GM12878 (cell line): ENCODE data around the gene SGTA. TPM values are rescaled to one million over a fixed set of nuclear protein-coding genes. Genes with fewer than 3 reads are reported as not detected.

Source experiments
- ATAC-seq: fragments of 200-7000 bp; cut with Tn5 transposase; 3 replicates; pipeline ENCODE4 v1.9.1; 2020; ENCODE audit warnings: mild to moderate bottlenecking, moderate library complexity
- BruUV-seq: library from RNA; stranded (reverse); fragments of 400-500 nt; replicated peaks from 2 replicates; lab custom pipeline; 2021; lab: Mats Ljungman, UMichigan
- CTCF ChIA-PET: fragments of 300-600 bp; sonication (Branson Sonifier 250); formaldehyde crosslinking; extraction: SDS; loops from one replicate; lab custom pipeline; 2021; ENCODE audit warnings: inconsistent platforms; lab: Yijun Ruan, JAX
- POLR2A ChIA-PET: fragments of 350-600 bp; formaldehyde crosslinking; extraction: SDS; loops from one replicate; lab custom pipeline; 2021; ENCODE audit warnings: inconsistent platforms; lab: Charles Lee
- RAD21 ChIA-PET: fragments of 300-600 bp; sonication (Branson Sonifier 250); formaldehyde crosslinking; loops from one replicate; lab custom pipeline; 2023; ENCODE audit warnings: antibody characterized with exemption; ENCODE audit not compliant: unreplicated experiment; lab: Charles Lee
- SMC1A ChIA-PET: fragments of 300-600 bp; sonication (Branson Sonifier 250); formaldehyde crosslinking; loops from one replicate; lab custom pipeline; 2023; ENCODE audit not compliant: unreplicated experiment, uncharacterized antibody; lab: Charles Lee
- DNase-seq: peaks from one replicate; pipeline ENCODE4 v3.0.0-alpha.2; 2011; ENCODE audit warnings: low read depth, low spot score
- FAIRE-seq: peaks from 3 replicates; lab custom pipeline; 2011; peaks lifted over from hg19 to GRCh38; lab: Jason Lieb, UNC
- H2AFZ ChIP-seq: 2 replicates; pipeline ENCODE4 v1.6.0; 2011; ENCODE audit warnings: low read depth, low read length, control low read depth; ENCODE audit not compliant: control insufficient read depth
- H3K27ac ChIP-seq: 2 replicates; pipeline ENCODE4 v1.5.1; 2011; ENCODE audit warnings: control low read depth; ENCODE audit not compliant: control insufficient read depth, insufficient read depth
- H3K27me3 ChIP-seq, 2 experiments: replicated peaks in 1 of 2; 2 replicates each; pipeline versions ENCODE4 v1.6.0 to v1.6.1; 2011; ENCODE audit warnings: low read length in 1 of 2; ENCODE audit not compliant: control insufficient read depth in 2 of 2, insufficient read depth in 2 of 2
- H3K36me3 ChIP-seq, 2 experiments: 2 replicates each; pipeline ENCODE4 v1.5.1; 2011; ENCODE audit warnings: low read length in 1 of 2; ENCODE audit not compliant: control insufficient read depth in 2 of 2, insufficient read depth in 2 of 2
- H3K4me1 ChIP-seq: 2 replicates; pipeline ENCODE4 v1.6.1; 2011; ENCODE audit warnings: mild to moderate bottlenecking, low read length, moderate library complexity, mixed read lengths; ENCODE audit not compliant: control insufficient read depth, insufficient read depth
- H3K4me2 ChIP-seq: 2 replicates; pipeline ENCODE4 v1.6.0; 2011; ENCODE audit warnings: control low read depth; ENCODE audit not compliant: control insufficient read depth, insufficient read depth
- H3K4me3 ChIP-seq: fragments of 200-600 bp; sonication (generic); 2 replicates; pipeline ENCODE4 v1.5.1; 2016
- H3K79me2 ChIP-seq: 2 replicates; pipeline ENCODE4 v1.6.0; 2011; ENCODE audit warnings: low read length; ENCODE audit not compliant: control insufficient read depth, insufficient read depth
- H3K9ac ChIP-seq: 2 replicates; pipeline ENCODE4 v1.8.0; 2011; ENCODE audit warnings: low read length, control low read depth, mixed read lengths; ENCODE audit not compliant: control insufficient read depth, insufficient read depth
- H3K9me3 ChIP-seq: replicated peaks from 3 replicates; pipeline ENCODE4 v1.5.1; 2011; ENCODE audit warnings: mild to moderate bottlenecking, low read length; ENCODE audit not compliant: control insufficient read depth, insufficient read depth
- H4K20me1 ChIP-seq: 2 replicates; pipeline ENCODE4 v1.6.0; 2011; ENCODE audit not compliant: control insufficient read depth, insufficient read depth
- EP300 ChIP-seq, 2 experiments: fragments of 150-350 bp in 1 of 2; IDR thresholded peaks; 2 replicates each; pipeline ENCODE4 v1.6.1; 2011 to 2012; ENCODE audit warnings: low read depth in 2 of 2, low read length in 2 of 2, borderline replicate concordance in 1 of 2, improper control_type of control experiment in 1 of 2, inconsistent platforms in 1 of 2; ENCODE audit not compliant: control insufficient read depth in 1 of 2
- FOS ChIP-seq: IDR thresholded peaks from 3 replicates; pipeline ENCODE4 v1.6.1; 2011; ENCODE audit warnings: borderline replicate concordance; ENCODE audit not compliant: insufficient read length; ENCODE audit errors: extremely low read depth
- LARP7 ChIP-seq: fragments of 450-650 bp; IDR thresholded peaks from 2 replicates; pipeline ENCODE4 v1.6.1; 2017; ENCODE audit warnings: mild to moderate bottlenecking
- NR2C1 ChIP-seq: fragments of 450-650 bp; IDR thresholded peaks from 2 replicates; pipeline ENCODE4 v1.6.1; 2017; ENCODE audit warnings: antibody characterized with exemption, mild to moderate bottlenecking, moderate library complexity
- ZNF207 ChIP-seq: fragments of 450-650 bp; IDR thresholded peaks from 2 replicates; pipeline ENCODE4 v1.6.1; 2014; ENCODE audit warnings: antibody characterized with exemption, mild to moderate bottlenecking, borderline replicate concordance
- WGBS: methylation state at CpG from one replicate; pipeline ENCODE4 v1.1.6; 2016; ENCODE audit warnings: low lambda C conversion rate; ENCODE audit not compliant: insufficient replicate concordance, insufficient coverage; ENCODE audit errors: missing lambda C conversion rate; 5-methylcytosine and 5-hydroxymethylcytosine counted together
- in situ Hi-C: fragments of 300-500 bp; cut with MboI; formaldehyde crosslinking; loops from 9 replicates; pipeline ENCODE4 v1.14.3; 2018; ENCODE audit warnings: mixed read lengths
- intact Hi-C: fragments of 100-400 bp; cut with micrococcal nuclease; formaldehyde crosslinking; loops from one replicate; pipeline ENCODE4 v1.14.2; 2022; ENCODE audit not compliant: unreplicated experiment
- polyA plus RNA-seq, 11 experiments: library from polyadenylated mRNA; depleted of rRNA in 4 of 11; unstranded in 6 of 11; stranded (reverse) in 5 of 11; fragments of >200 nt; fragmentation: Nextera tagmentation in 4 of 11; fragmentation: Illumina TruSeq in 1 of 11; extraction: Ambion mirVana in 4 of 11; extraction: Trizol in 1 of 11; gene quantifications; 1 replicate in 1 of 11; 2 replicates in 10 of 11; pipeline versions ENCODE4 v1.2.1 to v1.2.3, GENCODE V29; 2011 to 2016; ENCODE audit warnings: inconsistent platforms in 2 of 11, missing spikeins in 2 of 11, low read depth in 1 of 11
- total RNA-seq, 4 experiments: library from RNA; depleted of rRNA in 3 of 4; stranded (reverse); fragments of >200 nt in 3 of 4; fragmentation: Illumina TruSeq in 1 of 4; extraction: Trizol in 1 of 4; gene quantifications; 2 replicates each; pipeline versions ENCODE4 v1.2.1 to v1.2.3, GENCODE V29; 2013 to 2021
- TF ChIP-seq, protein P1 (sequence below): fragments of 450-650 bp; IDR thresholded peaks from 2 replicates; pipeline ENCODE4 v1.6.1; 2017; ENCODE audit warnings: borderline replicate concordance
- TF ChIP-seq, protein P2 (sequence below): fragments of 450-650 bp; IDR thresholded peaks from 2 replicates; pipeline ENCODE4 v1.6.1; 2017; ENCODE audit warnings: low read depth, mild to moderate bottlenecking, moderate library complexity
- TF ChIP-seq, protein P3 (sequence below): fragments of 450-650 bp; IDR thresholded peaks from 2 replicates; pipeline ENCODE4 v1.6.1; 2016; ENCODE audit warnings: mild to moderate bottlenecking
- TF ChIP-seq, protein P4 (sequence below): IDR thresholded peaks from 2 replicates; pipeline ENCODE4 v1.6.1; 2011; ENCODE audit warnings: low read depth, low read length, improper control_type of control experiment, borderline replicate concordance
- TF ChIP-seq, protein P5 (sequence below): IDR thresholded peaks from 2 replicates; pipeline ENCODE4 v1.6.1; 2012; ENCODE audit warnings: low read depth, low read length, improper control_type of control experiment

Gene SGTA
- total and polyA plus RNA-seq, 10 of the 15 experiments (the other 5 are each of a cell fraction or from before 2014, with no cell fraction given), result 2.0 to 102 (median 48.2) TPM

DNA sequence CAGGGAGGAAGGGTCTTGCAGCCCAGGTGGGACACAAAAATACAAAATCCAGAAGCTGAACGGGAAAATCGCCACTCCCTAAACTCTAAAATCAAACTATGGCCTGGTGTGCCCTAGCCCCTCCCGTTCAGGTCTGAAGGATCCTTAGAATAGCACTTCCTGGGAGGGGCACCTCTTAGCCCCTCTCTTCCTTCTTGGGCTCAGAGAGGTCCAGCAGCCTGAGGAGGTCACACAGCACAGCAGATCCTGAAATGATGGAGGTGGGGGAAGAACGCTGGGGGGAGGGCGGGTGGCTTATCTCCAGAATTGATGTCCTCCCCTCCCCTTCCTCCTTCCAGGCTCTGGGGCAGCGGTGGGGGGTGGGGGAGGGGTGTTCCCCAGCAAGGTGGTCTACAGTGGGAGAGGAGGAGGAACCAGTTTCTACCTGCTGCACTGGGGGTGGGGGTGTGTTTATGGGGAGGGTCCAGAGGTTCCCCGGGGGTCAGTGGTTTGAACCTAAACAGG lies 63.8 kb downstream of the SGTA start:
- ChIA-PET RAD21 (no interaction called here), SMC1A (no interaction called here), CTCF (no interaction called here), POLR2A (no interaction called here)
- Histone ChIP-seq H2AFZ (no peak overlapping the region), H3K27ac (no peak overlapping the region), H3K27me3 (peaks cover 3 to 4% of the 10 kb centered on the region in 2 experiments; a peak in 1 of 4 replicates), H4K20me1 (no peaks in the 10 kb centered on the region), H3K4me1 (no peaks in the 10 kb centered on the region), H3K36me3 (no peaks in the 10 kb centered on the region), H3K4me3 (no peak overlapping the region), H3K4me2 (no peak overlapping the region), H3K9ac (no peak overlapping the region), H3K9me3 (peaks cover 7% of the 10 kb centered on the region; the same call in 1 of the 3 replicates), H3K79me2 (no peaks in the 10 kb centered on the region)
- DNase-seq, result no peak
- WGBS, result 5% methylated on average over 6 of the region's 7 CpGs
- no peak for ATAC-seq
- intact Hi-C loops (no loop called here), in situ Hi-C loops (no loop called here)
- BruUV-seq, result no TSS peak
- no peak for FAIRE-seq
- TF ChIP-seq, protein P1, sequence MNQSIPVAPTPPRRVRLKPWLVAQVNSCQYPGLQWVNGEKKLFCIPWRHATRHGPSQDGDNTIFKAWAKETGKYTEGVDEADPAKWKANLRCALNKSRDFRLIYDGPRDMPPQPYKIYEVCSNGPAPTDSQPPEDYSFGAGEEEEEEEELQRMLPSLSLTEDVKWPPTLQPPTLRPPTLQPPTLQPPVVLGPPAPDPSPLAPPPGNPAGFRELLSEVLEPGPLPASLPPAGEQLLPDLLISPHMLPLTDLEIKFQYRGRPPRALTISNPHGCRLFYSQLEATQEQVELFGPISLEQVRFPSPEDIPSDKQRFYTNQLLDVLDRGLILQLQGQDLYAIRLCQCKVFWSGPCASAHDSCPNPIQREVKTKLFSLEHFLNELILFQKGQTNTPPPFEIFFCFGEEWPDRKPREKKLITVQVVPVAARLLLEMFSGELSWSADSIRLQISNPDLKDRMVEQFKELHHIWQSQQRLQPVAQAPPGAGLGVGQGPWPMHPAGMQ, result no peak
- TF ChIP-seq LARP7 (no peak), NR2C1 (no peak), ZNF207 (no peak), EP300 (IDR thresholded peaks at IDR 0.05; ENCODE audit: borderline replicate concordance in 1 of 2, control insufficient read depth in 1 of 2, low read depth in 2 of 2, low read length in 2 of 2) (no peak), FOS (no peak)
- TF ChIP-seq, protein P2, sequence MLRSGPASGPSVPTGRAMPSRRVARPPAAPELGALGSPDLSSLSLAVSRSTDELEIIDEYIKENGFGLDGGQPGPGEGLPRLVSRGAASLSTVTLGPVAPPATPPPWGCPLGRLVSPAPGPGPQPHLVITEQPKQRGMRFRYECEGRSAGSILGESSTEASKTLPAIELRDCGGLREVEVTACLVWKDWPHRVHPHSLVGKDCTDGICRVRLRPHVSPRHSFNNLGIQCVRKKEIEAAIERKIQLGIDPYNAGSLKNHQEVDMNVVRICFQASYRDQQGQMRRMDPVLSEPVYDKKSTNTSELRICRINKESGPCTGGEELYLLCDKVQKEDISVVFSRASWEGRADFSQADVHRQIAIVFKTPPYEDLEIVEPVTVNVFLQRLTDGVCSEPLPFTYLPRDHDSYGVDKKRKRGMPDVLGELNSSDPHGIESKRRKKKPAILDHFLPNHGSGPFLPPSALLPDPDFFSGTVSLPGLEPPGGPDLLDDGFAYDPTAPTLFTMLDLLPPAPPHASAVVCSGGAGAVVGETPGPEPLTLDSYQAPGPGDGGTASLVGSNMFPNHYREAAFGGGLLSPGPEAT, result no peak
- TF ChIP-seq, protein P3, sequence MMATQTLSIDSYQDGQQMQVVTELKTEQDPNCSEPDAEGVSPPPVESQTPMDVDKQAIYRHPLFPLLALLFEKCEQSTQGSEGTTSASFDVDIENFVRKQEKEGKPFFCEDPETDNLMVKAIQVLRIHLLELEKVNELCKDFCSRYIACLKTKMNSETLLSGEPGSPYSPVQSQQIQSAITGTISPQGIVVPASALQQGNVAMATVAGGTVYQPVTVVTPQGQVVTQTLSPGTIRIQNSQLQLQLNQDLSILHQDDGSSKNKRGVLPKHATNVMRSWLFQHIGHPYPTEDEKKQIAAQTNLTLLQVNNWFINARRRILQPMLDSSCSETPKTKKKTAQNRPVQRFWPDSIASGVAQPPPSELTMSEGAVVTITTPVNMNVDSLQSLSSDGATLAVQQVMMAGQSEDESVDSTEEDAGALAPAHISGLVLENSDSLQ, result no peak
- TF ChIP-seq, protein P4, sequence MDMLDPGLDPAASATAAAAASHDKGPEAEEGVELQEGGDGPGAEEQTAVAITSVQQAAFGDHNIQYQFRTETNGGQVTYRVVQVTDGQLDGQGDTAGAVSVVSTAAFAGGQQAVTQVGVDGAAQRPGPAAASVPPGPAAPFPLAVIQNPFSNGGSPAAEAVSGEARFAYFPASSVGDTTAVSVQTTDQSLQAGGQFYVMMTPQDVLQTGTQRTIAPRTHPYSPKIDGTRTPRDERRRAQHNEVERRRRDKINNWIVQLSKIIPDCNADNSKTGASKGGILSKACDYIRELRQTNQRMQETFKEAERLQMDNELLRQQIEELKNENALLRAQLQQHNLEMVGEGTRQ, result no peak
- TF ChIP-seq, protein P5, sequence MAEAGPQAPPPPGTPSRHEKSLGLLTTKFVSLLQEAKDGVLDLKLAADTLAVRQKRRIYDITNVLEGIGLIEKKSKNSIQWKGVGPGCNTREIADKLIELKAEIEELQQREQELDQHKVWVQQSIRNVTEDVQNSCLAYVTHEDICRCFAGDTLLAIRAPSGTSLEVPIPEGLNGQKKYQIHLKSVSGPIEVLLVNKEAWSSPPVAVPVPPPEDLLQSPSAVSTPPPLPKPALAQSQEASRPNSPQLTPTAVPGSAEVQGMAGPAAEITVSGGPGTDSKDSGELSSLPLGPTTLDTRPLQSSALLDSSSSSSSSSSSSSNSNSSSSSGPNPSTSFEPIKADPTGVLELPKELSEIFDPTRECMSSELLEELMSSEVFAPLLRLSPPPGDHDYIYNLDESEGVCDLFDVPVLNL, result no peak
